Endometrium (tissue), 2 donors: ENCODE data around the gene DPM2.

Experiments used
- FAIRE-seq: peaks from 2 replicates; lab custom pipeline; 2012; peaks lifted over from hg19 to GRCh38; lab: Jason Lieb, UNC
- donor health status: control.
- donor health status: control.

DPM2 gene

DNA sequence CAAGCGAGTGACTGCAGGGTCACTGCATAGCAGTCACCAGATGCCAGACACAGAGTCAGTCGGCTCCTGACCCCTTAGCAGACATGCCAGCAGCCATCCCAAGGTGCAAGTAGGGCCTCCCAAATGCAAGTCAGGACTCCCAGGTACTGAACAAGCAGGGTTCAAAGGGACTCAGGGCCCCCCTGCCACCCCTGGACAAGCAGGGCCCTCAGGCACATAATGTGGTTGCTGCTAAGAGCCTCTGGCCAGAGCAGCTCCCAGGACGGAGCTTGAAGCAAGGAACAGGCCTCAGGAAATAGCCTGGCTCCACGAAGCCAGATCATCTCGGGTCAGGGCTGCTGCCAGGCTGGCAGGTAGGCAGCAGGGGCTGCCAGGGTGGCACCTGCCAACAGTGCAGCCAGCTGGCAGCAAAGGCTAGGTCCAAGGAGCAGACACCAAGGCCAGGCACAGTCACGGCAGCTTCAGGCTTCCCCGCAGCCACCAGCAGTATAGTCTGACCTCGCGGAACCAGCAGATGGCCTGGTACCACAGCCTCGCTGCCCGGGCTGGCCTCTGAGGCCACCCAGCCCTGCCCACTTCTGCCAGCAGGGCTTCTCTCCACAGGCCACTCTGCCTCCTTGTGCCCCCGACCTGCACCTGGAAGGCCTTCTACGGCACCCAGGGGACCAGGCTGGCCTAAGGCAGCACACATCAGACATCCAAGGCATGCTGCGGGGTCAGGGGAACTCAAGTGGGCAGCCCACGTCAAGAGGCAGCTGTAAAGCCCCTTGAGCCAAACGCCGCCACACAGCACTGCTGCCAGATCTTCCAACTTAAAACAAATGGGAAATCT lies 35.7 kb upstream of the DPM2 start:
- FAIRE-seq: no peak

DNA sequence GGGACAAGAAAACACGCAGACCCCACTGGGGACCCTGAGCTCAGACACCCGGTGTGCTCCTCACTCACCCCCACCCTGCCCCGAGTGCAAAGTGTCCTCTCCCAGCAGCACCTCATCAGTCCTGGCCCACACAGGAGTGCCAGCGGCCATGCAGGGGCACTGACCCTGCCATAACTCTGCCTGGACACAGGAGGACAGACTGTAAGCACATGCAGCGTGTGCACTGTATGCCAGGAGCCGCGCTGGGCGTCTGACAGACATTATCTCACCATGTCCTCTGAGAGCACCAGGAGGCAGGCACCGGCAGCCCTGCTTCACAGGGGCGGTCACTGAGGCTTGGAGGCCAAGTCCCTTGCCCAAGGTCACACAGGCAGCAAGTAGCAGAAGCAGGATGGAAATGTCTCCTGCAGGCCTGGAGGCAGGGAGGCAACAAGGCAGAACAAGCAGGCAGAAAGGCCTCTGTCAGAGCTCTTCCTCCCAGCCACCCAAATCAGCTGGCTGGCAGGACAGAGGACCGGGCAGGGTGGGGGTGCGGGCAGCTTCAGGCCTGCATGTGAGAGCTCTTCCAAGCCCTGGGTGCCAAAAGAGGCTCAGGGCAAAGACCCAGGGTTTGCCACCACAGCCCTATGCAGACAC lies 34.7 kb upstream of the DPM2 start:
- no peak for FAIRE-seq

DNA sequence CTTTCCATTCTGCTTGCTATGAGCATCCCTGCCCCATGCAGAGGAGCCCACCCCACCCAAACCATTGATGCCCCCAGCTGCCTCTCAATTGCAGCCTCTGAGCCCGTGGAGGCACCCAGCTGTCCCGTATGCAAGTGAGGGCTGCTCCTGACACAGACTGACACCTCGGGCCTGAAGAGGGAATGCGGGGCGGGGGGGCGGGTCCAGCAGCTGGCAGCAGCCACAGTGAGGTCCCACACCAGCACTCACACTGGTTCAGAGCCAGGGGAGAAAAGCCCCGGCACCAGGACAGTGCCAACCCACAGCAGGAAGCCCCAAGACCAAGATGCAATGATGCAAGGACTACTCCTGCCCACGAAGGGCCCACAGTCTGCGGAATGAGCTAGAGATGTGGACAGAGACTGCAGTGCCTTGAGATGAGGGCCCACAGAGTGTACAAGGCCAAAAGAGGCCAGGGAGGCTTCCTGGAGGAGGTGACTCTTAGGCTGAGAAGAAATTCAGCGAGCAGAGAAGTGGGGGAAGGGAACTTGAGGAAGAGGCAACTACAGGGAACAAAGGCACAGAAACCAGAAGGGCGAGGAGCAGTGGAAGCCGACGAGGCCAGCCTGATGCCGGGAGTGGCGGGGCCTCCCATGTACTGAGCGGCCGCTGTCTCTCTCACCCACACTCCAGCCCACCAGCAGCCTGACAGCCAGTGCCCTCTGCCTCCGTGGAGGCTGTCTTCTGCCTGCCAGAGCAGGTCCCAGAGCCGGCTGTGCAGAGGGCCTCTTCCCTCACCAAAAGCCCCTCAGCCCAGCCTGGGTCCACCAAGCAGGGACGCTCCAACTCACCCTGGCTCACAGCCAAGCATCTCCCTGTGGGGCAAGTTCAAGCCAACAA lies 33.9 kb upstream of the DPM2 start:
- no peak for FAIRE-seq

DNA sequence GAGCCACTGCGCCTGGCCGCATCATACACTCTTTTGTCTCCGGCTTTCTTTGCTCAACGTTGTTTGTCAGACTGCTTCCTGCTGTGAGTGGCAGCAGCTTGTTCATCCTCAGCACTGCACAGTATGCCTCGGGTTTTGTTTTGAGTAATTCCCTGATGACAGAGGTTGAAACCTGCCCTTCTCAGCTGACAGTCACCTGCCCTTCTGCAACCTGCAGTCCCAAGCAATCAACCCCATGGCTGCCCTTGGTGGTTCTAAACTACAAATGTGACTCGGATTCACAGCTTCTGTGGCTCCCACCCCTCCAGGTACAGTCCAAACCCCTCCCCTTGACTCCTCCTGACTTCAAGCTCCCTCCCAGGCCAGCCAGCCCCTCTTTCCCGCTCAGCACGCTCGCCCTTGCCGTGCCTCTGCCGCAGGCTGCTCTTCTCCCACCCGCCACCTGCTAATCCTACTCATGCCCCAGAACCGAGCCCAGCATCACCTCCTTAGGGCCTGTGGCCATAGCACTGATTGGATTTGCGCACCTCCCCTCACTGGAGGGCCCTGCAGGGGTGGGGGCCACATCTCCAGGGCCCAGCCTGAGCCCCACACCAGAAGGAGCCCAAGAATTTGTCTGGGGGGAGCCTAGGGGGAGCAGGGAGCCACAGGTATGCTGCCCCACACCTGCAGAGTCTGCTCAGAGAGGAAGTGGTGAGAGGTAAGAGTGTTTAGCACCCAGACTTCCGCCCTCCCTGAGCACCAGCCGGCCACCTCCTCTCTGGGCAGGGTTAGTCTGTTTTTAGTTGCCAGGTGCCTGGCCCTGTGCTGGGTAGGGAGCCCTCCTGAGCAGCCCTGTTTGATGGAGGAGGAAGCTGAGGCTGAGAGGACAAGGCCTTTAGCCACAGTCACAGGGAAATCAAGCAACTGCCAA lies 33.0 kb upstream of the DPM2 start:
- FAIRE-seq: no peak

DNA sequence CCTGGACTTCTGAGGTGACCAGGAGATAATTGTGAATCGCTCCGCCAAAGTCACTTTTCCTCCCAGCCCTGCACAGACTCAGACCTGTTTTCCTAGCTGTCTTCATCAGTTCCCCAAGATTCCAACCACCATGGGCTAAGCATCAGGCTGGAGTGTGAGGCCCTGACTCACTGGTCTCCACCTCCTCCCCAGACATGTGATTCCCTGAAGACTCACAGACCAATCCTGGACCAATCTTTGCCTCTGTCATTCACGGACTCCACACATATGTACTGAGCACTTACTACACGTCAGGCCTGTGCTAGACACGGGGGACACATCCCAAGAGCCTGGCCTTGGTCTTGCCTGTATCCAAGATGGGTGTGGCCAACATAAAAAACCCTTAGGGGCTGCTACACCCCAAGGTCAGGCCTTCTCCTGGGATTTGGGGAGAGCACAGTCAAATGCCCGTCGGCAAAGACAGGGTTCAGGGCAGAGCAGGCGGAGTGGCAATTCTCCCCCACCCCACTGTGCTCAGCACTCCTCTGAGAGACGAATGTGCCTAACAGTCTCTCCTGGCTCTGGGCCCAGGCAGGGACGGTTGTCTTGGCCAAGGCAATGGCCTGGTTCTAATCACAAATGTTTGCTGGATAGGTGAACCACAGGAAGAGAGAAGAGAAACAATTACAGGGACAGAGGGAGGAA lies 31.2 kb upstream of the DPM2 start:
- FAIRE-seq: no peak

DNA sequence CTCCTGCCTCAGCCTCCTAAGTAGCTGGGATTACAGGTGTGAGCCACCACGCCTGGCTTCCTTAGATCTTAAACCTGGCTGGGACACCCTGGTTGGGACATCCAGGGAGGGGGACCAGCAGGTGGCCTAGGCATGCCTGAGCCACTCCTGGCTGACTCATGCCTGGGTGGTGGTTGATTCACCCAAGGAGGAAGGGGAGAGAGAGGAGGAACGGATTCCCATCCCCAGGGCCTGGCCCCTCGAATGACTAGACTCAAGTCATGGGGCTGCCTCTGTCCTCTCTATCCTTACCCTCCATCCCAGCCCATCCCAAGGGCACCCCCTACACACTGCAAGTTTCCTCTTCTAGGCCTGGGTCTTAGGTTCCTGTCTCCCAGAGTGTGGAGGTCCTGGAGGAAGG lies 30.4 kb upstream of the DPM2 start:
- FAIRE-seq: no peak

DNA sequence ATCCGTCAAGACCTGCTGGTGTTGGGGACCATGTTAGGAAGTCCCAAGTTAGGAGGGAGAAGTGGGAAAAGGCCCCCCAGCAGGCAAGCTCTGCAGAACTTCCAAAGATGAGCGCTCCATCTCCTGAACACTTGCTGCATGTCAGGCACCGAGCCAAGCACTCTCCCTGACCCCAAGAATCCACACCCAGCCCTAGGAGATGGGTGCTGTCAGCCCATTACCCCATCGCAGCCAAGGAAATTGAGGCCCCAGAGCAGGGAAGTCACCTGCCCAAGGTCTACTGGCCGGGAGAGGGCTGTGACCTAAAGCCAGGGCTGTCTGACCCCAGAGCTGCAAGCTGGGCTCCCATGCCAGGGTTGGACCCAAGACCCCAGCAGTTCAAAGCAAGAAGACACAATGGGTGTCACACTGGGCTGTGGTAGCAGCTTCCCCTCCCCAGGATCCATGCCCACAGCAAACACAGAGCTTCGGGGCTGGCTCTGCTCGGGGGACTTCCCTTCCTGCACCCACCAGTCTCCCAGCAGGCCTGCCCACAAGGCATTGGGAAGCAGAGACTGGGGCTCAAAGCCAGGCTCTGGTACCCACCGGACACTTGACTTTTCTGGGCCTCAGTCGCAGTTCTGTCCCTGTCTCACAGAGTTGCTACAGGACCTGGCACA lies 29.6 kb upstream of the DPM2 start:
- FAIRE-seq: no peak

DNA sequence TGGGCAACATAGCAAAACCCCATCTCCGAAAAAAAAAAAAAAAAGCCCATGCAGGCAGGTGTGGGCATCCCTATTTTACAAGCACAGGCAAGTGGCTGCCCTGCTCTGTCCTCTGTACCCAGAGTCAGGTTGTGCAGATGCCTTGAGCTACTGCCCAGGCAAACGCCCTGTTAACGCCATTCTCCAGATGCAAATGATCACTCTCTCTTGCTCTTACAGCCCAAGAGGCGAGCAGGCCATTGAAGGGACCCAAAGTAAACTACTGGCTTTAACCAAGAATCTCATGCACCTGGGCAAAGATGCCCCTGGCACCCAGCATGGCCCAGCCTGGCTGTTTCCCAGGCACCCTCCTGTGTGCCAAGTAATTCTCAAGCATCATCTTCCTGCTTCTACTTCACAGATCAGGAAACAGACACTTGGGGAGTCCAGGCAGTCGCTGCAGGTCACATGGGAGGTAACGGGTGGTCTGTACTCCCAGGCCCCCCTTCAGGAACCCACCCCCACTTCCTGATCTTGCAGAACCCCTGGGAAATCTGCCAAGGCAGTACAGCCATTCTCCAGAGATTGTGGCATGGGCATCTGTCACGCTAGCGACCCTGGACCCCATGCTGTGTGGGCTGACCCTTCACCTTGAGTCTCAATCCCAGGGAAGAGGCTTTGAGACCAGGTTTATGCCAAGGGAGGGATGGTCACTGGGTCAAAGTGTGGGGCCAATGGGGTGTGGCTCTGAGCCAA lies 28.9 kb upstream of the DPM2 start:
- FAIRE-seq: no peak

DNA sequence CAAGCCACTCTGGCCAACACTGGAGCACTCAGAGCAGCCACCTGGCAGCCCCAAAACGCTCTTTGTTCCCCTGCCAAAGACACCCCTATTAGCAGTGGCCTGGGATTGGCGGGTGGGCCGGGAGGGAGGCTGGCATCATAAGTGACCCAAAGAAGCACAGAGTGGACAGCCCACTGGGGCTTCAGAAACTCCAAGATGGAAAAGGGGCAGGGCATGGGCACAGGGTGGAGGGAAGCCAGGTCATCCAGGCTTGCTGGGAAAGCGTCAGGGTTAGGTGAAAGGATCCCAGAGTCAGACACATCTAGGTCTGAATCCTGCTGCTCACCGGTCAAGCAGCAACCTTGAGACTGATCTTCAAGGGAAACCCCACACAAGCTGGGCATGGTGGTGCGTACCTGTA lies 28.3 kb upstream of the DPM2 start:
- no peak for FAIRE-seq

DNA sequence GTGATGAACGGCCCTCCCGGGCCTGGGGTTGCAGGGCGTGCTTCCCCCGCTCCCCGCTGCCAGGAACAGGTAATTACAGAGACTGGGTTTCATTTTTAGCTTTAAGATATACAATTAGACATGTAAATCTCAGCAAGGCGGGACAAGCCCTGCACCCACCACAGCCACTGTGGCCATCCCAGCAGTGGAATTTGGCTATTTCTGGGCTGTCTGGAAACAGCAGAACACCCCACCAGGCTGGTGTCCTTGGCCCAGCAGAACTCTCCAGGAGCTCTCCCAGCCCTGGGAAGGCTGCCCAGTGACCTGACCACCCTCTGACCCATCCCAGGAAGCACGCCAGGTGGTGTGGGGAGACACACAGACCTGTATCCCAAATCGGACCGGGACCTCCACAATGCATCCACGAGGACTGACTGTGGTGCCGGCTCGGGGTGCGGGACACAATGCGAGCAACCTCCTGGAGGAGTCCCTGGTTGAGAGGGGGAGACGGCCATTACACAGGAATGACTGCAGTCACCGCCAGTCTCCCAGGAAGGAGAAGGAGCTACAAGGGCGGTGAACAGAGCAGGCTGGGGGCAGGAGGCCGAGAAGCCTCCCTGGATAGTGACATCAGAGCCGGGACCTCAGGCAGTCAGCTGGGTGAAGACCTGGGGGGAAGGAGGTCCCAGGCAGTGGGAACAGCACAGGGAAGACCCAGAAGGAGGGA lies 25.9 kb upstream of the DPM2 start:
- no peak for FAIRE-seq

DNA sequence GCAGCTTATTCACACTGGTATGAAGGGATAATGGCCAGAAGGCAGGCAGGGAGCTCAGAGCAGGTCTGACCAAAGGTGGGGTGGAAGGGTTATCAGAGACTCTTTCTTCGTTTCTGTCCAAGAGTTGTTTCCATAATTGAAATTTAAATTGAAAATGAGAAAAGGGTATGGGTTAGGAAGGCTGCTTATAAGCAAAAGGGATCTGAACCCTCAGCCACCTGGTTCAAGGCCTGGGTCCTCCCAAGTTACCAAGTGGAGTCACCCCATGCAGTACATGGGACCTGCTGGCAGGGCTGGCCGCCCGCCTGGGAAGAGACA lies 25.3 kb upstream of the DPM2 start:
- FAIRE-seq: no peak

DNA sequence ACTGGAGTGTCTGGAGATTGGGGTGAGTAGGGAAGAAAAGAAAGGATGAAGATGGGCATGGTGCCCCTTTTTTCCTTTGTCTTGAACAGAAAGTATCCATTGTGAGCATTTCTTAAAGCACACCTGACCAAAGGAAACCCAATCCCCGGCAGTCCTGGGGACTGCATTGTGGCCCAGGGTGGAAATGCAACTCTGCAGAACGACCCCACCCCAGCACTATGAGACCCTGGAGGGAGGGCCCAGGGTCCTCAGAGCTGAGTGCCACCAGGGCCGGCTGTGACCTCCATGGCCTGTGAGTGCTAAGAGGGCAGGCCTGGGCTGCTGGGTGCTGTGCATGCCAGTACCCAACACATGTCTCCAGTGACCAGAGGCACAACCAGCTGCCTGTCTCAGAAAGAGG lies 24.6 kb upstream of the DPM2 start:
- no peak for FAIRE-seq

DNA sequence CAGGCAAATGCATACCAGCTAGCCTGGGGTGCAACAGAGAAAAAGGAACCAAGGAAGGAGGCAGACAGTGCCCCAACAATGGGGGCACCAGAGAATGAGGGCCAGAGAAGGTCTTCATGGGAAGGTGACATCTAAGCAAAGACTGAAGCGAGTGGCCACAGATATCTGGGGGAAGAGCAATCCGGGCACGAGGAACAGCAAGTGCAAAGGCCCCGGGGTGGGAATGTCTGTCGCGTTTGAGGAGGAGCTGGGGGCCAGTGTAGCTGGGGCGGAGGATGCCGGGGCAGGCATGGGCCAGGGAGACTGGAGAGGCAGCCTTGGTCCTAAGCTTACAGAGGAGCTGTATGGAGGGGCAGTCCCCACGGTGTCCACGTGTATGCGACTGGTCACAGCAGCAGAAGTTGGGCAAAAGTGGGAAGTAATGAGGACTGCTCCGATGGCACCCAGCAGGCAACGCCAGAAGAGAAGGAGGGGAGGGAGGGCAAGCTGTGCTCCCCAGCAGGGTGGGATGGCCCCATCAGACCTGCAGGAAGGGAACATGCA lies 24.0 kb upstream of the DPM2 start:
- no peak for FAIRE-seq

DNA sequence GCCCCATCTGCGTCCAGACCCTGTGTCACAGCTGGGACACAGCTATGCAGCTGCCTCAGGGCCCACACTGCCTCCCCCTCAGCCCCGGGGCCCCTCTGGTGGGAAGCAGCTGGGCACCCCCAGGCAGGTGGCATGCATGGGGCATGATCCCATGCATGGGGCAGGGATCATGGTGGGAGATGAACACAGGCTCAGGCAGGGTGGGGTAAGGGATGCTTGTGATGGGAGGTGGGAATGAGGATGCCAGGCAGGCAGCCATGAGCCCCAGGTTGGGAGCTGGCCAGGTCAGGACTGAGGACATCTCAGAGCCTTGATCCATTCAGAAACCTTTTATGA lies 23.5 kb upstream of the DPM2 start:
- no peak for FAIRE-seq

DNA sequence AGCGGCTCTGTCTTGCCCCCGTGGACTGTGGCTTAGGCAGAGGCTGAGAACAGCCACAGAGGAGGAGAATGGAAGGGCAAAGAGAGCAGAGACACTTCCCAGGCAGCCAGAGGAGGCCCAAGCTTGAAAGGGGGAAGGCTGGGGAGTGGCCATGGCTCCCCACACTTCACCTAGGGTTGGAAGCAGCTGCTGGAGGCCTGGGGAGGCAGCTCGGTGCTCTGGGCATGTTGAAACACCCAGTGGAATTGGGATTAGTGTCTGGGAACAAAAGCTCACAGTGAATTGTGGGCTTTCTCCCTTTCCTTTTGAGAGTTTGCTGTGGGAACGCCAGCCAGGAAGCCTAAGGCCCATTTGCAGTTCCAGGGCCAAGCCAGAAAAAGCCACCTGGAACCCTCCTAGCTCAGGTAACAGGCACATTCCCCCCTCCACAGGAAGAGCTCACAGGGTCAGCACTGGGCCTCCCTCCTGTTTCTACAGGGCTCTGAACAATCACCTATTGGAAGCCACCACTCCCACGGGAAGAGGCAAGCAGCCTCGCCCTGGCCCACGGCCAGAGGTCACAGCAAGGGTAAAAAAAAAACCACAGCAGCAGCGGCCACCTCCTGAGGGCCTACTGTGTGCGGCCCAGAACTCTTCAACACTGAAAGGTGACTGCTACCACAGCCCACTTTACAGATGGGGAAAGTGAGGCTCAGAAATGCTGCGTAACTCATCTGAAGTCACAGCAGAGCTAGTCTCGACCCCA lies 22.9 kb upstream of the DPM2 start:
- no peak for FAIRE-seq

DNA sequence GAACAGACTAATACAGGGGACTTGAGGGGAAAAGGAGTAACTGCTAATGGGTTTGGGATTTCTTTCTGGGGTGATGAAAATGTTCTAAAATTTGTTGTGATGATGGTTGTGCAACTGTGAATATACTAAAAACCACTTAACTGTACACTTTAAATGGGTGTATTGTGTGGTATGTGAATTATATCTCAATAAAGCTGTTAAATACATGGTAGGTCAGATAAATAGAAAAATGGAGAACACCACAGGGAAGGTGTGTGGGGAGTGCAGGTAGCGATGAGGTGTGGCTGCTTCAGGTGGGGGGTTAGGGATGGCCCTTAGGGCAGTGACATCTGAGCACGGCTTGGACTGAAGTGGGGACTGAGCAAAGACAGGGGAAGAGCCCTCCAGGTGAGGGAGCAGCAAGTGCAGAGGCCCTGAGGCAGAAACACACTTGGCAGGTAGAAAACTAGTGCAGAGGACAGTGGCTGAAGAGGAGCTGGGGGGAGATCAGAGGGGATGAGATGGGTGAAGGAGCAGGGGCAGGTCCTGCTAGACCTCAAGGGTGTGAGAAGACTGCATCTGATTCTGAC lies 22.3 kb upstream of the DPM2 start:
- no peak for FAIRE-seq

DNA sequence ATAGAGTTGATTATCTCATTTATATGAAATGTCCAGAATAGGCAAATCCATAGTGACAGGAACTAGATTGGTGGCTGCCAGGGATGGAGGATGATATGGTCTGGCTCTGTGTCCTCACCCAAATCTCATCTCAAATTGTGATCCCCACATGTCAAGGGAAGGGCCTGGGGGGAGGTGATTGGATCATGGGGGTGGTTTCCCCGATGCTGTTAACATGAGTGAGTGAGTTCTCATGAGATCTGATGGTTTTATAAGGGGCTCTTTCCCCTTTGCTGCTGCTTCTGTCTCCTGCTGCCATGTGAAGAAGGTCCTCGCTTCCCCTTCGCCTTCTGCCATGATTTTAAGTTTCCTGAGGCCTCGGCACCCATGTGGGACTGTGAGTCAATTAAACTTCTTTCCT lies 21.7 kb upstream of the DPM2 start:
- FAIRE-seq: no peak

DNA sequence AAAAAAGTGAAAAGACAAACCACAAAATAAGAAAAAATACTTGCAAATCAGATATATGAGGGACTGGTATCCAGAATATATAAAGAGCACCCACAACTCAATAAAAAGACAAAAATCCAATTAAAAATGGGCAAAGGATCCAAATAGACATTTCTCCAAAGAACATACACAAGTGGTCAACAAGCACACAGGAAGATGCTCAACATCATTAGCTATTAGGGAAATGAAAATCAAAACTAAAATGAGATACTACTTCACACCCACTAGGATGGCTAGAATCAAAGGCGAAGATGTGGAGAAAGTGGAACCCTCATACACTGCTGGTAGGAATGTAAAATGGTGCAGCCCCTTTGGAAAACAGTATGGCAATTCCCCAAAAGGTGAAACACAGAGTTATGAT lies 21.1 kb upstream of the DPM2 start:
- FAIRE-seq: no peak
